ENCODE measurements around the gene SCYGR4.
"Not testable (repeated sequence)": the region's sequence is repeated elsewhere in the genome, so short reads cannot be mapped to it uniquely, and the experiment has no call there.

SCYGR4 gene

GRCh38 chr2:227617316-227618230, at the start of gene SCYGR4:
Gene SCYGR4, plus strand, starts transcription at chr2:227617498. Its CDS starts 0 bp downstream, at chr2:227617498.
- no peak for FAIRE-seq

GRCh38 chr2:227568852-227569169, 48.5 kb upstream of the SCYGR4 start:
- FAIRE-seq, result no peak

- FAIRE-seq, result no peak
These were observed 46.7 kb upstream of the SCYGR4 start for GRCh38 chr2:227570615-227571014.

- no peak for FAIRE-seq
These were observed 41.2 kb upstream of the SCYGR4 start for GRCh38 chr2:227576110-227576509.

- no peak for FAIRE-seq
These were observed 40.5 kb upstream of the SCYGR4 start for GRCh38 chr2:227576812-227577211.

GRCh38 chr2:227577555-227577954, 39.7 kb upstream of the SCYGR4 start:
- no peak for FAIRE-seq

- FAIRE-seq, result no peak
These were observed 38.7 kb upstream of the SCYGR4 start for GRCh38 chr2:227578642-227579041.

- no peak for FAIRE-seq
These were observed 37.5 kb upstream of the SCYGR4 start for GRCh38 chr2:227579791-227580190.

GRCh38 chr2:227582369-227582768, 34.9 kb upstream of the SCYGR4 start:
- FAIRE-seq, result no peak

GRCh38 chr2:227592694-227593387, 24.5 kb upstream of the SCYGR4 start:
- FAIRE-seq, result no peak

- FAIRE-seq, result no peak
These were observed 21.5 kb upstream of the SCYGR4 start for GRCh38 chr2:227595797-227596196.

GRCh38 chr2:227597036-227597435, 20.3 kb upstream of the SCYGR4 start:
- no peak for FAIRE-seq

GRCh38 chr2:227597998-227598397, 19.3 kb upstream of the SCYGR4 start:
- FAIRE-seq, result no peak

GRCh38 chr2:227598835-227599503, 18.3 kb upstream of the SCYGR4 start, which contains the start of gene SCYGR2:
Gene SCYGR2, plus strand, starts transcription at chr2:227598893. Its CDS starts 0 bp downstream, at chr2:227598893.
- not testable (repeated sequence) for FAIRE-seq

- FAIRE-seq, result no peak
These were observed 14.9 kb upstream of the SCYGR4 start for GRCh38 chr2:227602358-227602757.

- FAIRE-seq, result no peak
These were observed 10.8 kb upstream of the SCYGR4 start for GRCh38 chr2:227606476-227606875.

- no peak for FAIRE-seq
These were observed 9.4 kb upstream of the SCYGR4 start for GRCh38 chr2:227607941-227608340.

- FAIRE-seq, result no peak
These were observed 8.5 kb upstream of the SCYGR4 start for GRCh38 chr2:227608561-227609338.

- no peak for FAIRE-seq
These were observed 7.2 kb upstream of the SCYGR4 start for GRCh38 chr2:227610123-227610522.

- no peak for FAIRE-seq
These were observed 4.6 kb upstream of the SCYGR4 start for GRCh38 chr2:227612546-227613271.

GRCh38 chr2:227613272-227613660, 4.0 kb upstream of the SCYGR4 start:
- FAIRE-seq, result no peak

- no peak for FAIRE-seq
These were observed 3.1 kb upstream of the SCYGR4 start for GRCh38 chr2:227614246-227614645.

All from islet of Langerhans (tissue), 1 donor.